Stimulated activated CD8-positive, alpha-beta memory T cell treated with anti-CD3 and anti-CD28 coated beads, Interleukin-7, amount 100 ng/mL, for 48 hours (primary cell): Measurements from ENCODE around the gene SLC39A13.

Experiments
- DNase-seq, 2 donors: peaks; one replicate each; pipeline ENCODE4 v3.0.0-alpha.2; 2020; ENCODE audit warnings: low read depth in 1 of 2; ENCODE audit errors: extremely low read depth in 1 of 2

SLC39A13 gene

GRCh38 chr11:47400768-47401279 lies 7.6 kb upstream of the SLC39A13 start:
- no peak for DNase-seq

DNA sequence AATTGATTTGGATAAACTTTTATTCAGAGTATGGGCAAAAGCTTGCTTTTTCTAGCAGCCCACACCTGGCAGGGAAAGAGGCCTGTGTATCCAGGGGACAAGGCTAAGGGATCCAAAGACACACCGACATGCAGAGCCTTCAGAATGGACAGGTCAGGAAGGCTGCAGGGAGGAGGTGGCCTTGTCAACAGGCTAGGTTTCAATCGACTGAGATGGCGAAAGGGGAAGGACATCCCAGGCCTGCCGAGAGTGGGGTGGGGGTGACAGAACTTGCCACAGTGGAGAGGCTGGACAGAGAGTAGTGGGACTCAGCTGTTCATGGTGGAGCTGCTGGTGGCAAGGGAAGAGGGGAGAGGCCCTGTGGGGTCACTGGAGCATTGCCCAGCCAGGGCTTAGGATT lies 5.3 kb upstream of the SLC39A13 start:
- no peak for DNase-seq

DNA sequence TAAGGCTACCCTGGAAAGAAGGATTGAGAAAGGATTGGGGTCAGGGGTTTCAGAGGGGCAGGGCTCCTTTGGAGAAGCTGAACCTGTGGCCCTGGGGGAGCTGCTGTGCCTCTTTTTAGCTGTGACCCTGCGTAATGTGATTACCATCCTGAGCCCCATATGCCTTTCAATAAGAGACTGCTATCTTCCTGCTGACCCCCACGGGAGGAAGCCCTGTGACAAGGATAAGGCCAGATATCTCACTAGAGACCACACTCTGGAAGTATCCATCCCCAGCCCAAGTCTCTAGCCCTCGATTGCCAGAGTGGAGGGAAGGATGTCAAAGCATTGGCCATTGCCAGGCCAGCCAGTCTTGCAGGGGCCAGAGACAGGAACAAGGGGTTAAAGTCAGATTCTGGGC lies 4.8 kb upstream of the SLC39A13 start:
- DNase-seq = no peak

DNA sequence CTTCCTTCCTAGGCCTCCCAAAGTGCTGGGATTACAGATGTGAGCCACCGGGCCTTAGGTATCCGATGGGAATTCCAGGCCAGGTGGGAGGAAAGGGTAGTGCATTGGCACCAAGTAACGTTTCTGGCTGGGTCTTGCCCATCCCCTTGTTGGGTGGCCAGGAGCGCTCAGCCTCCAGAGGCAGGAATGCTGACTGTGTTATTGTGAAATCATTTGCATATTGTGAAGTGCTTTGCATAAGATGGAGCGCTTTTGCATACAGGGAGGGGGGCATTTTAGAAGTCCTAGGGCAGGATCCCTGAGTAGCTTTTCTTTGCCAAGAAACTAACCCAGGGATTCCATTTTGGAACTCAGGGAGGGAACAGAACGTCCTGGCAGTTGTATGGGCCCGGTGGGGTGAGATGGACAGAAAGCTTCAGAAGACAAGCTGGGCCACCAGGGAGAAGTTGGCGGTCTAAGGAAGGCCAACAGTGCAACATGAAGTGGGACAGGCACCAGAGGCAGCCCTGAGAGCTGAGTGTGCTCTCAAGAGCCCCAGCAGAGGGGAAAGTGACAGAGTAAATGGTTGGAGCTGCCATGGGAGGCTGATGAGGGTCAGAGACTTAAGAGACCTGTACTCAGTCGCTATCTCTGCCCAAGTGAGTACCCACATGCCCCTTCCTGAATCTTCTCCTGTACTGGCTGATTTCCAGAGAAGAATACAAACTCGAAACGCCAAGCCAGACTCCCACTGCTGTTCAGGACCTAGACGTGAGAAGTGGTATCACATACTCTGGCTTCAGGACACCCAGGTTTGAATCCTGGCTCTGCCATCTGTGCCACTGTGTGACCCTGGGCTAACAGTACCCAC lies 1.3 kb upstream of the SLC39A13 start:
- no peak for DNase-seq

DNA sequence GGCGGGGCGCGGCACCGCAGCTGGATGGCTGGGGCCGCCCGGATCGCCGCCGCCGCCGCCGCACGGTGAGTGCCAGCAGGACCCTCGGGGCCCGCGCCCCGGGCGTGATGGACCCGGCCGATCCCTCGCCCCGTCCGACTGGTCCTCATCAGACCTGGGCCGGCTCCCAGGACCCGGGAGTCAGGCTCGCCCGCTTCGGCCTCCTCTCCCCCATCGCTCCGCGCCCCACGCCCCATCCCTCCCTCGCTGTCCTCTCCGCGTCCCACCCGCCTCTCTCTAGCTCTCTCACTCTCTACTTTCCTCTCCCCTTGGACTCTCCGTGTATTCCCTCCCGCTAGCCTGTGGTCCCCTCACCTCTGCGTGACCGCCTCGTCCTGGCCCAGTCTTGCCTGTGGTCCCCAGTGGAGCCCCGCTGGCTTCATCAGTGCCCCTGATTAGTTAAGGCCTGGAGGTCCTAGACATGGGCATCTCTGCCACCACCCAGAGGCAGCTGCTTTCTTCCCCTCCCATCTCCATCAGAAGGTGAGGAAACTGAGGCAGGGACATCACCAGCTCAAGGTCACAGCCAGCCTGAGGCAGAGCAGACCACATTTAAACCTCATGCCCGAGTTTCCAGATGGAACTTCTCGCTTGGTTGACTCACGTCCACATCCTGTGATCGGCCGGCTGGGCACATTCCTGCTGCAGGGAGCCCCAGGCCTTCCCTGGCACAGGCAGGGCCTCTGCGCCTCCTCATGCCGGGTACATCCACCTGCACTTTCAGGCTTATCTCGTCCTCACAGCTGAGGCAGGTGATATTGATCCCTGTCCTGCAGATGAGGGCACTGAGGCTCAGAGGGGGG lies 429 bp downstream of the SLC39A13 start:
- no peak for DNase-seq

GRCh38 chr11:47409440-47410369 lies 1.3 kb downstream of the SLC39A13 start:
- DNase-seq = no peak

GRCh38 chr11:47410370-47411264 lies 2.2 kb downstream of the SLC39A13 start:
- no peak for DNase-seq

DNA sequence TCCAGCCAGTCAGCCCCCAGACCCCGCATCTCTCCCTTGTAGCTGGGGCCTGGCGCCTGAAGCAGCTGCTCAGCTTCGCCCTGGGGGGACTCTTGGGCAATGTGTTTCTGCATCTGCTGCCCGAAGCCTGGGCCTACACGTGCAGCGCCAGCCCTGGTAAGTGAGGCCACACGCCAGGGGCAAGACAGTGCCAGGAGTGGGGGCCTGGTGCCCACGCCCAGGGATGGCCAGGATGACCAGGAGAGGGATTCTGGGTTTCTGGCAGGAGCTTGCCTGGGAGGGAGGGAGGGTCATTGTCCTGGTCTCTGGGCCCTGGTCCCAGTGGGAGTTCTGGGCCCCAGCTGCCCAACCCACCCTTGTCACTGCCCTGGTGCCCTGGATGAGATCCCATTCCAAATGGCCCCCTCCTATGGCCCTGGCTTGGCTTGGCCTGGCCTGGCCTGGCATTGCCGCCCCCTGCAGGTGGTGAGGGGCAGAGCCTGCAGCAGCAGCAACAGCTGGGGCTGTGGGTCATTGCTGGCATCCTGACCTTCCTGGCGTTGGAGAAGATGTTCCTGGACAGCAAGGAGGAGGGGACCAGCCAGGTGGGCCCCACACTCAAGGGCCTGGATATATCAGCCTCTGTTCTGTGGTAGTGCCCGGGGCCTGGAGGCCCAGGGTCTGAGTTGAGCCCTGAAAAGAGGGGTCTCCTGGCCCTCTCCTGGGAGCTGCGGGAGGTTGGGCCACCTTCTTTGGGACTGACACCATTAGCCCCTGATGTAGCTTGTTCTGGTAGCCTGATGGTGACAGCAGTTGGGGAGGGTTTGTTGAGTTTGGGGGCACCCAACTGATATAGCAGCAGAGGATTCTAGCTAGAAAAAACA lies 3.7 kb downstream of the SLC39A13 start:
- peak in 1 of 2 donors; percentile 32 for DNase-seq

DNA sequence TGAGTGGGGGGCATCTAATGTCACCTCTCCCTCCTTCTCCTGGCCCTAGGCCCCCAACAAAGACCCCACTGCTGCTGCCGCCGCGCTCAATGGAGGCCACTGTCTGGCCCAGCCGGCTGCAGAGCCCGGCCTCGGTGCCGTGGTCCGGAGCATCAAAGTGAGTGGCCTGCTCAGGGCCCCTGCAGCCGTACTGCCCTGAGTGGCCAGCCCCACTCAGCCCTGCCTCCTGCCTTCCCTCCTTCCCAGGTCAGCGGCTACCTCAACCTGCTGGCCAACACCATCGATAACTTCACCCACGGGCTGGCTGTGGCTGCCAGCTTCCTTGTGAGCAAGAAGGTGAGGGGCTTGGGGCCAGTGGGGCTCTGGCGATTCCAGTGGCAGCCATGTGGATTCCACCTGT lies 5.0 kb downstream of the SLC39A13 start:
- DNase-seq = no peak

DNA sequence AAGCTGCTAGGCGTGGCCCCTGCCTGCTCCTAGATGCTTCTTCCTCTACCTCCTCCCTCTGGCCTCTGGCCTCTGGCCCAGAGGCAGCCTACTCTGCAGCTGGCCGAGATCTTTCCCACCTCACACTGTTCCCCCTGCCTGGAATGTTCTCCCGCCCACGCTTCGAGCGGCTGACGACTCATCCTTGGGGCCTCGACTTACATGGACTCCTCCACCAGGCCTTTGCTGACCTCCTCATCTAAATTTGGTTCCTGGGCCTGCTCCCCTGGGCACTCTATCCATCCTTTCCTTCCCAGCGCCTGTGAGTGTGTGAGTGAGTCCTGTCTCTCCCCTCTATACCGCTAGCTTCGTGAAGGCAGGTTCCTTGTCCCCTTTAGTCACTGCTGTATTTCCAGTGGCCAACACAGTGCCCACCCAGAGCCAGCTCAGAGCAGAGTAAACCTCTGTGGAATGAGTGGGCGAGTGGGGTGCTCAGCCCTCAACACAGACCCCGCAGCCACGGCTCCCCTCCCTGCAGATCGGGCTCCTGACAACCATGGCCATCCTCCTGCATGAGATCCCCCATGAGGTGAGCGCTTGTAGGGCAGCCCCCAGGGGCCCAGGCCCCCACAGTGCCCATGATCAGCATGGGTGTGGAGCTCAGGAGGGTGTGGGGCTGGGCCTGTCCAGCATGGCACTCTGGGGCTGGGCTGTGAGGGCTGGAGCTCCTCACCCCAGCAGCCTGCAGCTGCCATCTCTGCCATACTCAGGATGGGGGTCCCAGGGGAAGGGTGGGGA lies 5.7 kb downstream of the SLC39A13 start:
- no peak for DNase-seq

DNA sequence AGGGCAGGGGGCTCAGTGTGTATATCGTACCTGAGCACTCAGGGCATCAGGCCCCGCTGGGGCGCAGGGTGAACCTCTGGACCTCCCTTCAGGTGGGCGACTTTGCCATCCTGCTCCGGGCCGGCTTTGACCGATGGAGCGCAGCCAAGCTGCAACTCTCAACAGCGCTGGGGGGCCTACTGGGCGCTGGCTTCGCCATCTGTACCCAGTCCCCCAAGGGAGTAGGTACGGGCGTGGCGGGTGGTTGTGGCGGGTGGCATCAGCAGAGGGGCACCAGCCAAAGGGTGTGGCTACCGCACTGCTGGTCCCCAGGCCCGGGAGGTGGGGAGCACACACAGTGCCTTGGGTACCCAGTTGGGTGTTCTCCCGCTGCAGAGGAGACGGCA lies 6.3 kb downstream of the SLC39A13 start:
- DNase-seq = no peak

DNA sequence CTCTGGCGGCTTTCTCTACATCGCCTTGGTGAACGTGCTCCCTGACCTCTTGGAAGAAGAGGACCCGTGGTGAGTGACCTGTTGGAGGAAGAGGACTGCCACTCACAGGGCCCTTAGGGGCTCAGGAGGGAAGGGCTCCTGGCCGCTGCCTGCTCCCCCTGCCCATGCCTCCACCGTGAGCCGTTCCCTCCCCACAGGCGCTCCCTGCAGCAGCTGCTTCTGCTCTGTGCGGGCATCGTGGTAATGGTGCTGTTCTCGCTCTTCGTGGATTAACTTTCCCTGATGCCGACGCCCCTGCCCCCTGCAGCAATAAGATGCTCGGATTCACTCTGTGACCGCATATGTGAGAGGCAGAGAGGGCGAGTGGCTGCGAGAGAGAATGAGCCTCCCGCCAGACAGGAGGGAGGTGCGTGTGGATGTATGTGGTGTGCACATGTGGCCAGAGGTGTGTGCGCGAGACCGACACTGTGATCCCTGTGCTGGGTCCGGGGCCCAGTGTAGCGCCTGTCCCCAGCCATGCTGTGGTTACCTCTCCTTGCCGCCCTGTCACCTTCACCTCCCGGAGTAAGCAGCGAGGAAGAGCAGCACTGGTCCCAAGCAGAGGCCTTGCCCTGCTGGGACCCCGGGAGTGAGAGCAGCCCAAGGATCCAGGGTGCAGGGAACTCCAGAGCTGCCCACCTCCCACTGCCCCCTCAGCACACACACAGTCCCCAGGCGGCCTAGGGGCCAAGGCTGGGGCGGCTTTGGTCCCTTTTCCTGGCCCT lies 6.9 kb downstream of the SLC39A13 start:
- no peak for DNase-seq

DNA sequence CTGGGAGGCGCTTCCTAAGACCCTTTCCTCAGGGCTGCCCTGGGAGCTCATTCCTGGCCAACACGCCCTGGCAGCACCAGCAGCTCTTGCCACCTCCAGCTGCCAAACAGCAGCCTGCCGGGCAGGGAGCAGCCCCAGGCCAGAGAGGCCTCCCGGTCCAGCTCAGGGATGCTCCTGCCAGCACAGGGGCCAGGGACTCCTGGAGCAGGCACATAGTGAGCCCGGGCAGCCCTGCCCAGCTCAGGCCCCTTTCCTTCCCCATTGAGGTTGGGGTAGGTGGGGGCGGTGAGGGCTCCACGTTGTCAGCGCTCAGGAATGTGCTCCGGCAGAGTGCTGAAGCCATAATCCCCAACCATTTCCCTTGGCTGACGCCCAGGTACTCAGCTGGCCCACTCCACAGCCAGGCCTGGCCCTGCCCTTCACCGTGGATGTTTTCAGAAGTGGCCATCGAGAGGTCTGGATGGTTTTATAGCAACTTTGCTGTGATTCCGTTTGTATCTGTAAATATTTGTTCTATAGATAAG lies 7.6 kb downstream of the SLC39A13 start:
- DNase-seq = no peak

DNA sequence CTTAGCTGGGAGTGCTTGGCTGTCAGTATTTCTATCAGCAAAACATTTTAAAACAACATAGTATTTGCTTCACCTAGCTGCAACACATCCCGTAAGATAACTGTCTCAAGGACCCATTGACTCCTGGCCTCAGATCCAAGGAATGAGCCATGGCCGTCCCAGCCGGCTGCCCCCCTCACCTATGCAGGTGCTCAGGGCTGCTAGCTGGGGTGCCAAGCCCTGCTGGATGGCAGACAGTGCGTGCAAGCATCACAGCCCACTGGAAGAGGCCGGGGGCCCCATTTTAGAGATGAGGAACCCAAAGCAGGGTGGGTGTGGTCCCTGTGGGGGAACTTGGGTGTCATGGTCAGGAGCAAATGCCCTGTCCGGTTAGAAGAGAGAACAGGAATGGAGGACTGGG lies 9.3 kb downstream of the SLC39A13 start:
- DNase-seq = no peak

- no peak for DNase-seq
Observed at GRCh38 chr11:47418454-47419259, 10.3 kb downstream of the SLC39A13 start.

DNA sequence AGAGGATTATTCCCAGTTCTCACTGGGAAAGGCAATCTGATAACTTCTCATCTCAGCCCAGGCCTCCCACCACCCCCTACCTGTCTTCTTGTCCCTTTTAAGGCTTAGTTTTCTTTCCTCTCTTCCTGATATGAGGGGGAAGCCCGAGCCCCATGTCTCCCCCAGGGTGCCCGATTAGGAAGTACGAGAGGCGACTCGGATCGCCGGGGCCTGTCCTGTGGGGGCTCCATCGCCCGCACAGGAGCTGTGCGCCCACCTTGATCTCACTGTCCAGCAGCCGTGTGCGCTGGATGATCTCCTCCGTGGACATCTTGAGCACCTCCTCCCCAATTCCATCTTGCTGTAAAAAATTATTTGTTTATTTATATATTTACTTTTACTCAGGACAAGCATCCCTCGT lies 17.2 kb downstream of the SLC39A13 start:
- DNase-seq = no peak
